NCI-H345 (cell line): Measurements from ENCODE around the gene FZD1.

Source experiments
- DNase-seq: peaks from one replicate; lab custom pipeline; 2025; lab: John Stamatoyannopoulos, UW

The FZD1 gene

GRCh38 chr7:91264046-91264923 is at the start of gene FZD1:
Gene FZD1, plus strand, starts transcription at chr7:91264433. Its CDS starts 448 bp downstream, at chr7:91264881.
- DNase-seq: peak; percentile 99

- DNase-seq: no peak
Measured at GRCh38 chr7:91226411-91226810, 37.8 kb upstream of the FZD1 start.

- no peak for DNase-seq
Measured at GRCh38 chr7:91228327-91228726, 35.9 kb upstream of the FZD1 start.

GRCh38 chr7:91228927-91229558 is 35.2 kb upstream of the FZD1 start:
- DNase-seq: peak; percentile 35

- no peak for DNase-seq
Measured at GRCh38 chr7:91230100-91230499, 34.1 kb upstream of the FZD1 start.

GRCh38 chr7:91230503-91230902 is 33.7 kb upstream of the FZD1 start:
- DNase-seq: no peak

GRCh38 chr7:91233212-91233611 is 31.0 kb upstream of the FZD1 start:
- DNase-seq: no peak

GRCh38 chr7:91235211-91235832 is 28.9 kb upstream of the FZD1 start:
- no peak for DNase-seq

- DNase-seq: no peak
Measured at GRCh38 chr7:91239171-91239604, 25.0 kb upstream of the FZD1 start.

GRCh38 chr7:91239772-91240171 is 24.5 kb upstream of the FZD1 start:
- no peak for DNase-seq

GRCh38 chr7:91240376-91240941 is 23.8 kb upstream of the FZD1 start:
- no peak for DNase-seq

GRCh38 chr7:91242097-91242844 is 22.0 kb upstream of the FZD1 start:
- DNase-seq: no peak

- DNase-seq: no peak
Measured at GRCh38 chr7:91243591-91244301, 20.5 kb upstream of the FZD1 start.

GRCh38 chr7:91247500-91247899 is 16.7 kb upstream of the FZD1 start:
- no peak for DNase-seq

GRCh38 chr7:91248996-91249395 is 15.2 kb upstream of the FZD1 start:
- no peak for DNase-seq

- DNase-seq: no peak
Measured at GRCh38 chr7:91249506-91250233, 14.6 kb upstream of the FZD1 start.

GRCh38 chr7:91250706-91251105 is 13.5 kb upstream of the FZD1 start:
- DNase-seq: no peak

- no peak for DNase-seq
Measured at GRCh38 chr7:91251877-91252276, 12.4 kb upstream of the FZD1 start.

GRCh38 chr7:91263384-91264045 is 718 bp upstream of the FZD1 start:
- DNase-seq: peak; percentile 69
